NK-92 (cell line): ENCODE data around the gene MFAP4.
A peak's percentile ranks its signal among the peaks of the same experiment; 100 is the strongest.

Source experiments
- DNase-seq: peaks from one replicate; lab custom pipeline; 2025; ENCODE audit not compliant: unreplicated experiment; lab: John Stamatoyannopoulos, UW

MFAP4 gene

DNA sequence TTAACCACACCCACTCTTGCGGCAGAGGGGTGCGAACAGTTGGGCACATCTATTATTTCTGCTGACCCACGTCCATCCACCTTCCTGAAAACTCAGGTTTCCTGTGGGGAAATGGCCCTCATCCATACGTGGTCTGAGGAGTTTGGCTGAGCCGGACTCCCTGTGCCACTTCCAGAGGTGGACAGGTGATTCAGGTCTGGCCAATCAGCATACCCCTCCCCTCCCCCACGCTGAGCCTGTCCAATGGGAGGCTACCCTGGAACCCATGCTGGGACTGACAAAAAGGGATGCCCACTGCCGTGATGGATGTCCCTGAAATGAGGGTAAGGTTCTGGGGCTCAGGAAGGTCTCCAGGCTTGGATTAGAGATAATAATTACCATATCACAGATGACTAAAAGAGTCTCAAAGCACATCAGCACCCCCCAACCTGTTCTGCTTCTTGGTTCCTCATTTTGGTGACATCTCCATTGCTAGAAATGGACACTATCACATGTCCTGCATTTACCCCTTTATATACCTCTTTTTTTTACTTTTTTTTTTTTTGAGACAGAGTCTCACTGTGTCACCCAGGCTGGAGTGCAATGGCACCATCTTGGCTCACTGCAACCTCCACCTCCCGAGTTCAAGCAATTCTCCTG is 14.0 kb downstream of the MFAP4 start:
- no peak for DNase-seq

DNA sequence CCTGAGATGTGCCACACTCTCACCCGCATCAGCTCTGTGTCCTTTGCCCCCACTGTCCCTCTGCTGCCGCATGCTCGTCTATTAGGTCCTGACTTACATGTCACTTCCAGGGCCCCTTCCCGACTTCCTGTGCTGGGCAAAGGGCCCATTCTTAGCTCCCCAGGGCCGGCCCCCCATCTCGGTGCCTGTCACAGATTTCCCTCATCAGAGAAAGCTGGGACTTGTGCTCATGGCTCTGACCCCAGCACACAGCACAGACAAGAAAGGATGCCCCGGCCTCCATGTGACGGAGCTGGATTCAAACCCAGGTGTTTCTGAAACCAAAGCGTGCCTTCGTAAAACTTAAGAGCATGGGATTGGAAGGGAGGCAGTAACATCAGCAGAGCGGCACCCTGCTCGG is 14.6 kb downstream of the MFAP4 start:
- no peak for DNase-seq

DNA sequence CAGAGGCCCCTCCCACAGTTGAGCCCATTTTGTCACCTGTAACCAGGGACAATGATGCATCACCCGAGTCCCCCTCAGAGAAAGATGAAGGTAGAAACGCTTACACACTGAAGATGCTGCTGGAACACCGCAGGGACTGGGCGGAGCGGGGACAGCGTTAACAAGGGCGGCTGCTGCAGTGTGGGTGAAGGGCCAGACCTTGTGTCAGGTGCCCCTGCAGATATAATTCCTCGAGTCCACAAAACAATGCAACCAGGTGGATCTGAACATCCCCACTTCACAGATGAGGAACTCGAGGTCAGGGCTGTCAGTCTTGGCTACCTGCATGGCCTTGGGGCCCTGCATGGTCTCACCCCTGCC is 15.0 kb downstream of the MFAP4 start:
- no peak for DNase-seq

DNA sequence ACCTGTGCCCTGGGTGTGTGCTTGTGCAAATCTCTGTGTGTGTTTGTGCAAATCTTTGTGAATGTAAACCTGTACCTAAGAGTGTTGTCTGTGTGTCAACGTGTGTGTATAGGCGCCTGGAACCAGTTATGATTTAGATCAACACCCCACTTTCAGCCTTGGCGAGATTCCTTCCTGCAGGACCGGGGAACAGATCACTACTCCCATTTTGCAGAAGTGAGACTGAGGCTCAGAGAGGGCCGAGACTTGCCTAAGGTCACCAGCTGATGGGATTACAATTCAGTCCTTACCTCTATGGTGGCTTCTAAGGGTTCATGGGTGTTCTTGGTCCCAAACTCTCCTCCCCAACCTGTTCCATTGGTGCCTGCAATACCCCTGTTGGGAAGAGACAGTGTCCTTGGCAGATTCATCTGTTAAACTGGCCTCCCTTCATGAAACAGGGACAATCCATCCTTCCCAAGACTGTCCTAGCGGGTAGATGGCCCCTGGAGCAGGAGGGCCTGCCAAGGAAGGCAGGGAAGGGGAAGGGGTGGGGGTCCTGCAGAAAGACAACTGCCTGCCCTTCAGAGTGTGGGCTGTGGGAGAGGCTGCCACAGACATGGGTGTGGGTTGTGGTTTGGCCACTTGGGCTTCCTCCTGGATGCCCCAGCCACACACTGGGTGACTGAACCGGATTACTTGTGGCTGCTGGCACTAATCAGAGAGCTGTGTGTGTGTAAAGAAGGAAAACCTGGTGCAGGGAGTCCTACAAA is 15.6 kb downstream of the MFAP4 start:
- DNase-seq, result no peak

DNA sequence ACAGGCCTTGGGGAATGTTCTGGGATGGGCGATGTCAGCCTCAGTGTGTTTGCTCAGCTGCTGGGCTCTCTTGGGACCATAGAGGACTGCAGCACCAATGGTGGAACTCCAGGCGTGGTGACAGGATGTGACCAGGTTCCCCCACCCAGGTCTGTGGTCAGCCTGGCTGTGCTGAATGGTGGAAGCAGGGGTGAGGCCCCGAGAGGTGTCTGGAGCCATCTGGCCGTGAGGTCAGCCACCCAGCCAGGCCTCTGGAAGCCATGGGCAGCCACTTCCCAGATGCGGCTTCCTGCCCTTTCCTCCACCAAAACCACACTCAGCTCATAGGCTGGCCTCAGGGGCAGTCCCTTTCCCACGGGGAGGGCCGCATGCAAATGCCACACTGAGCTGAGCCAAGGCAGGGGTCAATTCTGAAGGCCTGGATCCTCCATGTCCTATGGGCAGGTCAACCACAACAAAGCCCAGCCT is 16.5 kb downstream of the MFAP4 start:
- no peak for DNase-seq

DNA sequence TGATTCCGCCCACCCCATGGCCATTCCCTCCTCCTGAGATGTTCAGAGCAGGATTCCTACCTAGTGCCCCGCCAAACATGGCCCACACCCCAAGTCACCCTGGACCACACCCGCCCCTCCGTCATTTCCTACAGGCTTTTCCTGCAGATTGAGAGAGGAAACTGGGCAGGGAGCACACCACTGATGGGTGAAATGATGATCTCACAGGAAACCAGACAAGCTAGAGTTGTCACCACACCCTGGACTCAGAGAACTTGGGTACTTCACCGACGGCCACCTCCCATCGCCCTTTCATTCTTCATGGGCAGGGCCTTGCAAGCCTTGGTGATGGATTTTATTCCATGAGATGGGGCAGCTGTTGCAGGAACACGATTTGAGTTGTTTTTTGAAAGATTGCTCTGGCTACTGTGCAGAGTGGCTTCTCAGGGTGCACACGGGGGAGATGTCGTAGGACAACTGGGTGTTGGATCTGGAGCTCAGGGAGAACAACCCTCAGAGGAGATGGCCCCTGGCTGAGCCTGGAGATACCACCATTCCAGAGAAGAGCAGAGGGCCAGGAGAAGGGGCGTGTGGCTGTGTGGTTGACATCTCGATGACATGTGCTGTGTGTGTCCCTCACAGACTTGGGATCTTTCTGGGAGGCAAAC is 17.0 kb downstream of the MFAP4 start:
- no peak for DNase-seq

DNA sequence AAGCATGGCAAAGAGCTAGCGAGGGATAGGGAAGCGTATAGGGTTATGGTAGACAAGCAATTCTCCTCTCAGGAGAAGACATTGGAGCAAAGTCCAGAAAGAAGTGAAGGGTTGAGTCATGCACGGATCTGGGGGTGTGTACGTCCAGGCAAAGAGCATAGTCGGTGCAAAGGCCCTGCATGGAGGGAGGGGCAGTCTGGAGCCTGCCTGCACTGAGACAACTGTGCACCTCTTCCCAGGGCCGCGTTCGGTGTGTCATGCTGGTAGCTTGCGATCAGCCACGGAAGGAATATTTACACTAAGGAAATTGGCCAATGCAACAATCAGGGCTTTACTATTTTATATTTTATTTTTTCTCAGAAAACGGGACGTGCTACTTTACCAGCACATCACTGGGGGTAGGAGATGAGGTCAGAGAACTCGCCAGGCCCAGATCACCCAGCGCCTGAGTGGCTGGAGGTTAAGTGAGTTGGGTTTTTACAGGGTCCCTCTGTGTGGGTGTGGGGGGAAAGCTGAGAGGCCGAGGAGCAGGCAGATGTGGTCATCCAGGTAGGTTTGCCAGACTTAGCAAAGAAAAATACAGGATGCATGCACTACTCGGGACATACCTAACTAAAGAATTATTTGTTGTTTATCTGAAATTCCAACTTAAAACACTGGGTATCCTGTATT is 17.7 kb downstream of the MFAP4 start:
- DNase-seq, result no peak

DNA sequence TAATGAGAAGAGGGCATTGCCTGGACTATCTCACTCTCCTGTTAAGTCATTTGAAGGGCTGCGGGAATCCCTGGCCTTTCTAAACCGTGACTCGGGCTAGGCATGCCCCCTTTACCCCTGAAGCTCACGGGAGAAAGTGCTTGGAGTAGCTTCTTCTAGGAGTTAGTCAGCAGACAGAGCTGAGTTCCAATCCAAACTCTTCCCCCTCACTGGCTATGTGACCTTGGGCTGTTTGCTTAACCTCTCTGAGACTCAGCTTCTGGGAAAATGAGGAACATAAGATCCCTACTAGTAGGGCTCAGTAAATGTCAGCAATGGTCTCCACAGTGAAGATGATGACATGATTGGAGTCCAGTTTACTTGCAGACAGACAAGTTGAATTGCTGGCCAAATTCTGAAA is 18.8 kb downstream of the MFAP4 start:
- no peak for DNase-seq

DNA sequence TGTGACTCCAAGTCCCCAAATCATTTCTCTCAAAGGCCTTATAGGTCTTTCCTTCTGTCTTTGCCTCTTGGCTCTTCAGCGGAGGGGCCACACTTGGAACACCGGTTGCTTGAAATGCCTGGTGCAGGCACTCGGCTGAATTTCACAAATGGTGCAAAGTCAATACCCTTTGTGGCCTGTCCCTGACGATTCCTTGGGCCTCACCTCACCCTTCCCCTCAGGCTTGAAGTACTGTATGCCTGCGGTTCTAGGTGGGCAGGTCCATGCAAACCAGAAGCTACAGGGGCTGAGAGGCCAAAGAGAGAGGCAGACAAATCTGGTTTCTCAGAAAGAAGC is 20.4 kb downstream of the MFAP4 start:
- no peak for DNase-seq

DNA sequence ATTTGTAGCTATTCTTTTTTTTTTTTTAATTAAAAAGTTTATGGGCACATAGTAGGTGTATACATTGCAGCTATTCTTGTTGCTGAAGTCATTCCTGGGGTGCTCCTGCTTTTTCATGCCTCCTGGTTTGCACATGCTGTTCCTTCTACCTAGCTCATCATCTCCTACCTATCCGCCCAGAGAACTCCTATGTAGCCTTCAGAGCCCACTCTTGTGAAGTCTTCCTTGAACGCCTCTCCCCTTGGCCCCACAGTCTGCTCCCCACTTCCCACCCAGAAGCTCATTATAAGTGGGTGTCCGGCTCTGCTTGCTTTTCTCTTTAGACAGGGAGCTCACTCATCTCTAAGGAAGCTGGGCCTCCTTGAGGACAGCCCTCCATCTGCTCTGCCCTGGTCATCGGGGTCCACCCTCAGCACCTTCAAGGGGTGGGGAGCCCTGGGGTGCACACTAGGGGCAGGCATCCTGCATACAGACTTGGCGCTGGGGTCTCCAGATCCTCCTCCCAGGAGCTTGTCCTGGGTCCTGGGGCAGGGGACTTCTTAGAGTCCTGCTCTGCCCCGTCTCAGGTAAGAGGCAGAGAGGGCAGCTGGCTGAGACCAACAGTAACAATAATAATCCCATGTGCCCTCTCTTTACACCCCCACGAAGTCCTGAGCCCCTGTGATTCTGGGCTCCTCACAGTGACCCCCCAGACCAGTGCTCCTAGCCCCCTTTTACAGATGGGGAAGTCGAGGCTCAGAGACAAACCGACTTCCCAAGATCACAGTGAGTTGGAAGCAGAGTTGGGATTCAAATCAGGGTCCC is 21.0 kb downstream of the MFAP4 start:
- no peak for DNase-seq

DNA sequence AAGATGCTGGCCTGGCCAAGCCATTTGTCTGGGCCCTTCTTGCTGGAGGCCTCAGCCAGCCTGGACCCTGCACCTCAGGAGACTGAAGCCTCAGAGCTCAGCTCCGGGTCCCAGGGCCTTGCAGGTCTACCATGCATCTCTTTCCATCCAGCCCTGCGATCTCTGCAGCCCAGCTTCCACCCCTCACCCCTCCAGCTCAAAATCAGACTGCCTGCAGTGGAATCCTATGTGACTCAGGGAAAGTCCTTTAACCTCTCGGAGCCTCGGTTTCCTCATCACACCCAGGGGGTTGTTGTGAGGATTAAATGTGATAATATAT is 21.5 kb downstream of the MFAP4 start:
- no peak for DNase-seq

DNA sequence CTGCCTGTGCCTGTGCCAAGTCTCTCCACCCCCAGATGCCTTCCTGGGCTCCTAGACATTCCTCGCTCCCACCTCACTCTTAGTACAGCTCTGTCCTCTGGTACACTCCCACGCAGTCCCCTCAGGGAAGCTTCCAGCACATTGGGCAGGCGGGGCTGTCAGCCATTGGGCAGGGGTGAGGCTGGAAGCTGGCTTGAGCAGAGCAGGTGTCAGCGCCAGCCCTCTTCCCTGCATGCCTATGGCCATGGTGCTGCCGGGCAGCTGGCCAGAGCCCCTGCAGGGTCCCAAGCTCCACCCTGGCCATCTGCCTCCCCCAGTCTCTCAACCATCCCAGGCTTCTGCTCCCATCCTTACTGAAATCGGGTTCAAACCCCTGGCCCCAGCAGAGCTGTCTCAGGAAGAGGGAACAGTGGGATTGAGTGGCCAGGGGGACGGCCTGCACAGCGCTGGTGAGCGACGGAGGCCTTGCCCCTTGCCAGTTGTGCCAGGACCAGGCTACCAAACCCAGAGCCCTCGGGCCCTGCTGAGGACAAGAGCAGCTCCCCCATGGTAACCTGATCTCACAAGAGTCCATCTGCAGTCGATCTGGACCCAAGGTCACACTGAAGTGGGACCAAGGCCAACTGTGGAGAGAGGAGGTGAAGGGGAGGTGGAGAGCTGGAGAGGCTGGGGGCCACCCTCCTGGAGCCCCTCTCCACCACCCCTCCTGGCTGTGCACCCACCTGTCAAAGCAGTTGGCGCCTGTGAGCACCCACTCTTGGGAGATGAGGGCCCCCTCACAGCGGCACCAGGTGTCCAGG is 22.1 kb downstream of the MFAP4 start:
- DNase-seq, result no peak

DNA sequence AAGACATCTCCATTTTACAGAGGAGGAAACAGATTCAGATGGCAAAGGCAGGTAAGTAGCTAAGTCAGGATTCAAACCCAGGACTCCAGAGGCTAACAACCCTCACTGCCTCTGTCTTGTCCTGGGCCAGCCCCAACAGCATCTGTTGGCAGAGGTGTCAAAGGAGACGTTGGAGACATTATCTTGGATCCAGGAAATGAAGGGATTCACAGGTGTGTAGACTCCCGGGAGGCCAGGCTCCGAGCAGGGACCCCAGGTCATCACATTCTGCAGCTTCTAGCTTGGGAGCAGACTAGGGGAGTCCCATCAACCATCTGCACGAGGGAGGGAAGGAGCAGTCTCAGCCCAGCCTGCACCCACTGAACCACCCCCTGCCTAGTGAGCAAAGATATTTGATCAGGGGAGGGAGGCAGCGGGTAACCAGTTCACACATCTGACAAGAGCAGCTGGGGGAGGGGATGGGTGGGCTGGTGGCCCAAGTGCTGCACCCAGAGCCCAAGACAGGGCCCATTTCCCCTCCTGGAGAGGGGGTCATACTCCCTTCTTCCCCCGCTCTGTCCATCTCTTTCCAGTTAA is 23.4 kb downstream of the MFAP4 start:
- DNase-seq, result no peak

DNA sequence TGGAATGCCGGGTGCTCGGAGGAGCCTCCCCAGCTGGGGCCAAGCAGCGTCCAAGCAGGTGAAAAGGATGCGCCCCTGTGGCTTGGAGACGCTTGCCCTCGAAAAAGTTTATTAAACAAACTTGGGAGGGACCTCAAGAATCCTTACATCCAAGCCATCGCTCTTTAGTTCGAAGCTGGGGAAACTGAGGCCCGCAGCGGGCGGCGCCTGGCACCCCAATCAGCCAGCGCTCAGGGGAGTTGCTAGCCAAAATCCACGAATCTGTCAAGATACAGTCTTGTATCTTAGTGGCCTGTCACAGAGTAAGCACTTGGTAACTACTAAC is 23.9 kb downstream of the MFAP4 start:
- DNase-seq, result no peak

DNA sequence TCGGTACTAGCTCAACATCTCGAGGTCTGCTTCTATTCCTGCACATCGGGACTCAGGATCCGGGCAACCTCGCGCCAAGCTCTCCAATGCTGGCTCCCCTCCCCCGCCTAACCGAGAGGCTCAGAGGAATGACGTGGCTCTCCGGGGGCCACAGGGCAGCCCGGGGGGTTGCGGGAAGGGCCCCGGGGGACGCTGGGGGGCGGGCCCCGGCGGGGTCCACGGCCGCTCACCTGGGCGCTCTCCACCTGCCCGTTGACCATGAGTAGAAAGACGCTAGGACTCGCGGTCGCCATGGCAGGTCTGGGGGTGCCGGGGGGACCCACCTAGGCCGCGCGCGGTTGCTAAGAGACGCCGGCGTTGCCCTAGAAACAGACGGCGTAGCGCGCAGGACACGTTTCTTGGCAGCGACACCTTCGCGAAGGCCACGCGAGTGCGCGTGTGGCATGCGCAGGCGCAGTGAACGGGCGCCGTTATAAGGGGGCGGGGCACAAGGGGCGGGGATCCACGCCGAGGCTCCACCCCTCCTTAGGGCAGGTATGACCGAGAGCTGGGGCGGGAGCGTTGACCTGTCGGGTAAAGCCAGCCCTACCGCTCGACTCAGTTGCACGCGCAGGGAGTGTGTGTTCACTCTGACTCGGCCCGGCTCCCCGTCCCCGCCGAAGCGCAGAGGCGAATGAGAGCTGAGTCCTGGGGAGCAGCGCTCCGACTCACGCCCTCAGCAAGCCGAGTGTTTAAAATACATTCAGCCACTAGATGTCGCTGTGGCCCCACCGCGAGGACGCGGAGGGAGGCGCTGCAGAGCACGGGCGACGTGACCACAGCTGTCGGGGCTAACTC is 24.5 kb downstream of the MFAP4 start, which contains the start of gene B9D1:
B9D1 (minus strand) TSS at position 447 of the 837 bp plus-strand sequence; CDS start at position 293, 154 bp downstream.
- DNase-seq, result peak; percentile 43

DNA sequence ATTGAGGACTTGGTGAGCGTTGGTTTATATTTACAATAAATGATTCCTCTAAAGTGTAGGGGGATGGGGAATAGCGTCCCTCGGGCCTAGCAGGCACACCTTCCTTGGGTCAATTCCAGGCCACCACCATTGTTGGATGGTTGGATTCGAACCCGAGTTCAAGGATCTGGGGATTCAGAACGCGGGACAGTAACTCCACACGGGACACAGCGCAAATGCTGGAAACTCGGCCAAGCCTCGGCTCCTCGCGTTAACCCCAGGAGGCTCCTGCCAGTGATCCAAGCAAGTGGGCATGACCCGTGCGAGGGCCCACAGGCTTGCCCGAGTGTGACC is 25.1 kb downstream of the MFAP4 start:
- no peak for DNase-seq

DNA sequence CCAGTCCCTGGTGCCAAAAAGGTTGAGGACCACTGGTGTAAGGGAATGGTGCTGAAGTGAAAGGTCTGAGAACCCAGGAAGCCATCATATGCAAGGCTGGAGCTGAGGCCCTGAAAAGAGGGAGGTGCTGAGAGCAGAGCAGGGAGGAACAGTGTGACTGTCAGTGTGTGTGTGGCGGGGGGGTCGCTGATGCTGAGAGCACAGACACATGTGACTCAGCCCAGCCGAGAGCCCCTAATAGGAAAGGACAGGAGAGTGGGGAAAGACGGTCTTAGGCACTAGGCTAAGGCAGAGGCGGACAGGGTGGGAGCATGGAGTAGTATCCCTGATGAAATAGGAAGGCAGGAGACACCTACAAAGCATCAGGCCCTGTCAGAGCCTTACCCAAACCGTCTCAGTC is 25.7 kb downstream of the MFAP4 start:
- DNase-seq, result no peak

DNA sequence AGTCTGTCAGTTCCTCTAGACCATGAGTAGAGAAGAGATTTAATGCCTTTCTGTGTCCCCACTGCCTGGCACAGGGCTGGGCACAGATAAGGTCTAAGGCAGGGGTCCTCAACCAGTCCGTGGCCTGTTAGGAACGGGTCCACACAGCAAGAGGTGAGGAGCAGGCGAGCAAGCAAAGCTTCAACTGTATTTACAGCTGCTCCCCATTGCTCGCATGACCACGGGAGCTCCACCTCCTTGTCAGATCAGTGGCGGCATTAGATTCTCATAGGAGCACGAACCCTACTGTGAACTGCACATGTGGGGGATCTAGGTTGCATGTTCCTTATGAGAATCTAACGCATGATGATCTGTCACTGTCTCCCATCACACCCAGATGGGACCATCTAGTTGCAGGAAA is 26.2 kb downstream of the MFAP4 start:
- DNase-seq, result no peak

DNA sequence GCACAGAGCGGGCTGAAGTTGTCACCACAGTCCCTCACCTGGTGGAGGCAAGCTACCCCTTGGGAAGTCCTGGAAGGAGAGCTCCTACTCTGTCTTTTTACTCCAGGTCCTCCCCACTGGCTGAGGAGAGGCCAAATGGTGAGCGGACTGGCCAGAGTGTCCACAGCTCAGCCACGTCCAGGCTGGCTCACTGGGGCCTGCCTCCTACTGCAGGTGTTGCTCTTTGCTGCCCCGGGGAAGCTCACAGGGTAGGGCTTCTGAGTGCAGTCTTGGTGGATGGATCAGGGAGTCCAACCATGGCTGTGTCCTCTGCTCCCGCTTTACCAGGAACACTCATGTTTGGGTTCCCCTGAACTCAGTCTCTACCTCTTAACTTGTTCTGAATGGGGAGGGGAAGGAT is 27.1 kb downstream of the MFAP4 start:
- DNase-seq, result no peak
